ENCODE results near the gene CYTH3.
A peak's percentile ranks its signal among the peaks of the same experiment; 100 is the strongest.

Gene CYTH3

GRCh38 chr7:6162331-6162620, 110.1 kb downstream of the CYTH3 start:
- intact Hi-C loops (cut with DNase I; ENCODE audit: low total_unique reads) = loop anchor here (5.0 kb wide), 2 partner anchors 110 to 160 kb away; partner anchors contain the start of gene CYTH3
- Histone ChIP-seq H3K27me3 (no peaks in the 10 kb centered on the region), H3K4me3 (peak overlapping the region in 1 of 2 donors; percentile 31), H3K27ac (peak overlapping the region; percentile 72 to 86), H3K36me3 (peaks cover 16 to 72% (median 44%) of the 10 kb centered on the region in 3 donors), H3K4me1 (peaks cover 0 to 31% (median 18%) of the 10 kb centered on the region in 4 donors), H3K9me3 (no peaks in the 10 kb centered on the region)
- no peak for TF ChIP-seq CTCF (IDR thresholded peaks at IDR 0.05)
- peak; percentile 77 to 94 for DNase-seq

GRCh38 chr7:6161463-6162330, 110.7 kb downstream of the CYTH3 start:
- H3K9me3 ChIP-seq = no peaks in the 10 kb centered on the region
- no peak for DNase-seq
- peak overlapping the region in 1 of 2 donors; percentile 31 for H3K4me3 ChIP-seq
- peaks cover 21 to 72% (median 50%) of the 10 kb centered on the region in 3 donors for H3K36me3 ChIP-seq
- peak overlapping the region; percentile 72 to 86 for H3K27ac ChIP-seq
- H3K27me3 ChIP-seq = no peaks in the 10 kb centered on the region
- intact Hi-C loops (cut with DNase I; ENCODE audit: low total_unique reads) = loop anchor here (5.0 kb wide), 2 partner anchors 111 to 161 kb away; partner anchors contain the start of gene CYTH3
- peaks cover 0 to 31% (median 18%) of the 10 kb centered on the region in 4 donors for H3K4me1 ChIP-seq
- no peak for TF ChIP-seq CTCF (IDR thresholded peaks at IDR 0.05)

GRCh38 chr7:6160191-6160623, 112.2 kb downstream of the CYTH3 start:
- peaks cover 24 to 77% (median 59%) of the 10 kb centered on the region in 3 donors for H3K36me3 ChIP-seq
- peak; percentile 69 to 76 for TF ChIP-seq CTCF (IDR thresholded peaks at IDR 0.05)
- H3K27me3 ChIP-seq = no peaks in the 10 kb centered on the region
- no peaks in the 10 kb centered on the region for H3K9me3 ChIP-seq
- H3K4me3 ChIP-seq = no peak overlapping the region
- intact Hi-C loops (cut with DNase I; ENCODE audit: low total_unique reads) = loop anchor here (5.0 kb wide), 2 partner anchors 112 to 162 kb away; partner anchors contain the start of gene CYTH3
- H3K27ac ChIP-seq = peak overlapping the region; percentile 15 to 86
- peak; percentile 72 to 82 for DNase-seq
- H3K4me1 ChIP-seq = peaks cover 0 to 31% (median 18%) of the 10 kb centered on the region in 4 donors

- no peaks in the 10 kb centered on the region for H3K27me3 ChIP-seq
- H3K27ac ChIP-seq = peak overlapping the region; percentile 15 to 86
- H3K36me3 ChIP-seq = peaks cover 25 to 77% (median 59%) of the 10 kb centered on the region in 3 donors
- no peak overlapping the region for H3K4me3 ChIP-seq
- H3K4me1 ChIP-seq = peaks cover 0 to 31% (median 18%) of the 10 kb centered on the region in 4 donors
- TF ChIP-seq CTCF (IDR thresholded peaks at IDR 0.05) = no peak
- intact Hi-C loops (cut with DNase I; ENCODE audit: low total_unique reads) = loop anchor here (5.0 kb wide), 2 partner anchors 113 to 163 kb away; partner anchors contain the start of gene CYTH3
- no peak for DNase-seq
- H3K9me3 ChIP-seq = no peaks in the 10 kb centered on the region
Observed at GRCh38 chr7:6159524-6160031, 112.8 kb downstream of the CYTH3 start.

- H3K27me3 ChIP-seq = no peaks in the 10 kb centered on the region
- H3K27ac ChIP-seq = no peak overlapping the region
- H3K4me3 ChIP-seq = no peak overlapping the region
- peaks cover 0 to 31% (median 18%) of the 10 kb centered on the region in 4 donors for H3K4me1 ChIP-seq
- TF ChIP-seq CTCF (IDR thresholded peaks at IDR 0.05) = no peak
- intact Hi-C loops (cut with DNase I; ENCODE audit: low total_unique reads) = no loop called here
- H3K36me3 ChIP-seq = peaks cover 26 to 77% (median 61%) of the 10 kb centered on the region in 3 donors
- DNase-seq = no peak
- H3K9me3 ChIP-seq = no peaks in the 10 kb centered on the region
Observed at GRCh38 chr7:6159097-6159483, 113.3 kb downstream of the CYTH3 start.
